NCI-H2196 treated with DMSO at 0.1 percent for 48 hours (cell line): ENCODE results near the gene CHRNA5.
"Not testable (repeated sequence)": the region's sequence is repeated elsewhere in the genome, so short reads cannot be mapped to it uniquely, and the experiment has no call there.

Source experiments
- DNase-seq: peaks from one replicate; lab custom pipeline; 2025; ENCODE audit not compliant: unreplicated experiment; lab: John Stamatoyannopoulos, UW

The CHRNA5 gene

DNA sequence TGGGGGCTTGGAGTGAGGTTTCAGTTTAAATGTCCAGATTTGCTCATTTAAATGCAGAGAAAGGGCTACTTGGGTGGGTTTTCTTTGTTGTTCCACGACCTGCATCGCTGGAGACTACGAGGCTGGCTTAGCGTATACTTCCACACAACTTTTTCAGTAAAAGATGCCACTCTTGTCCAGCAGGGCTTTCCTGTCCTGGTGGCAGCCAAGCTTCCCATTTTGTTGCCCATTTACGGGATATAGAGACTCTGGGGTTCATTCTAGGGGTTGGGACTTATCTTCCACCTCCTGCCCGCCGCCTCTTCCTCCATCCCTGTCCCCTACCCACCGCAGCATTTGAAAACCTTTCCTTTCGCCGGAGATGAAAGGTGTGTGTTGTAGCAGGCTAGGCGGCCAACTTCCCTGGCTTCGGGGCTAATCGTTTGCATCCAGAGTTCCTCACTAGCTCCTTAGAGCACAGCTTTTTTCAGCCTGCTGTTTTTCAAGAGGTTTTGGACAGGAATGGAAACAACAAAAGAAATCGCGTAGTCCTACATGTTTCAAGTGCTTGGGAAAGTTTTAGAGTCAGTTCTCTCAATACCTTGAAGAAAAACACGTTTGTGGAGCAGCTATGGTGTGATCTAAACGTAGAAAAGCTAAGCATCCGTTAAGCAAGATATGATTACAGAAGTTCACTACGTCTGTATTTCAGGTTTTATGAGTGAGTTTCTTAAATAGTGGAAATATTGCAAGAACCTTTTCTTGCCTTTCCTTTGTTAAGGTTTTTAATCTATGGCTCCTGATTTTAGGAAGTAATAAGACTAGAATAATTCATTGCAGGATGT is 843 bp downstream of the CHRNA5 start:
- DNase-seq, result no peak

DNA sequence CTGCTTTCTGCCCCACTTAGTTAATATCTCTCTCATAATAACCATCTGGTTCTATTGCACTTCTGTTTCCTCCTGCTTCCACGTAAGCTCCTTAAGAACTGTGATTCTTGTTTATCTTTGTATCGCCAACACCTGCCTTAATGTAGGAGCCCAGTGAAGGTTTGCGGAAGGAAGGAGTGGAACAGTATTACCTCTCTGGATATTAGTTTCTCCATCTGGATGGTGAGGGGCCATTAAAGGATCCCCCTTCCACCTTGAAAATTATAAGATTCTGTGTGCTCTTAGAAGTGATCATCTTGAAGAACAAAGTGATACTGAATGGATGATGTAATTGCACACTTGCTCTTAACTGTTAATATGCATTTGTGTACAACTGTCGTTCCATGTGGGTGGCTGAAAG is 2.2 kb downstream of the CHRNA5 start:
- no peak for DNase-seq

- DNase-seq, result no peak
Measured at GRCh38 chr15:78570710-78571109, 5.4 kb downstream of the CHRNA5 start.

DNA sequence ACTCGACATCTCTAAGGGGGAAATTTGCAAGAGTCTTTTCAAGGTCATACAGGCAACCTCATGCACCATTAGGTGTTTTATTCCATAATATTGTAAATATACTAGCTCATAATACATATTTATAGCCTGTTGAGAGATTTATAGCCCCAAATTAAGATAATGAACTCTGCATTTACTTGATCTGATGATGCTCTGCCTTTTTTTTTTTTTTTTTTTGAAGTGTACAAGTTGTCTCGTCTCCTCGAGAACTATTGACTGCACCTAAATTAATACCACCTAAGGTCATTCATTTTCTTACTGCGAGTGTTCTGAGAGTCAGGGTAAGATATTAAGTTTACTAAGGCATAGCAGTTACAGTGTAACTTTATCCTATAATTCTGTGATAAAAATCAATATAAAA is 6.1 kb downstream of the CHRNA5 start:
- DNase-seq, result no peak

DNA sequence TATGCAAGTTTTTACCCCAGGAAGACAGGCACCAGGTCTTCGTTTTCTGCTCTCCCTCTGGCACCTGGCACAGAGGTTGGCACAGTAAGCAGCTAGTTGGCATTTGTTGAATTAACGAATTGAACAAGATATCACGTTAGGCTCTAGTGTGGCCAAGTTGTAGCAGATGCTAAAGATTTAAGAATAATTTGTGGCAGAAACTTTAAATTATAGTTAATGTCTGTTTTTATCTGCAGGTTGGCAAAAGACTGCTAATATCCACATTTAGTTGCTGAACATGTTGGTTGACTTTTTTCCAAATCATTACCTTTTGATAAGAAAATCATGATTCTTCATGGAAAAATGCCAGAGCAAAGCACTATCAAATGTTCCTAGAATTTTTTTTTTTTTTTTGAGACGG is 8.1 kb downstream of the CHRNA5 start:
- DNase-seq, result no peak

GRCh38 chr15:78574944-78575343 is 9.6 kb downstream of the CHRNA5 start:
- DNase-seq, result no peak

- DNase-seq, result no peak
Measured at GRCh38 chr15:78597583-78597982, 32.3 kb downstream of the CHRNA5 start.

DNA sequence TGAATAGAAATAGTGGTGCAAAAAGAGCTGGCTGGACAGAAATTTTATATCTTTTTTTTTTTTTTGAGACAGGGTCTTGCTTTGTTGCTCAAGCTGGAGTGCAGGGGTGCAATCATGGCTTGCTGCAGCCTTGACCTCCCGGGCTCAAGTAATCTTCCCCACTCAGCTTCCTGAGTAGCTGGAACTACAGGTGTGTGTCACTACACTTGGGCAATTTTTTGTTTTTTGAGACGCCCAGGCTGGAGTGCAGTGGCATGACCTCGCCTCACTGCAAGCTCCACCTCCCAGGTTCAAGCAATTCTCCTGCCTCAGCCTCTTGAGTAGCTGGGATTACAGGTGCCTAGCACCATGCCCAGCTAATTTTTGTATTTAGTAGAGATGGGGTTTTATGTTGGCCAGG is 33.0 kb downstream of the CHRNA5 start:
- DNase-seq, result no peak

GRCh38 chr15:78599189-78599588 is 33.9 kb downstream of the CHRNA5 start:
- no peak for DNase-seq

DNA sequence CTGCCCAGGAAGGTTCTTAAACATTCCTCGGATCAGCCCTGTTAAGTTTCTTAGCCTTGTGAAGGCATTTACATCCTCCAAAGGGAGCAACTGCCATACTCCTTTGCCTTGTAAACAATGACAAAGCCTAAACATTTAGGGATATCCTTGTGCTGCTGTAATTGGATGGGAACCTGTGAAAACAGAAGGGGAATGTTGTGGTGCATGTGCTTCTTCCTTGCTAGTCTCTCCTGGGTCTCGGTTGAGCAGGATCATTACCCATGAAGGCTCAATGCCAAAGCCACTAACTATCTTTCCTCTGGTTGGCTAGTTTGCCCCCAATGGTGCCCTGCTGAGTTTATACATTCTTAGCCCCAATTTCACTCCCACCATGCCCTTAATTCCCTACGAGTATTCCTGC is 38.1 kb downstream of the CHRNA5 start:
- DNase-seq, result no peak

- no peak for DNase-seq
Measured at GRCh38 chr15:78604420-78604819, 39.1 kb downstream of the CHRNA5 start.

GRCh38 chr15:78605201-78605600 is 39.9 kb downstream of the CHRNA5 start:
- DNase-seq, result no peak

- no peak for DNase-seq
Measured at GRCh38 chr15:78605680-78606079, 40.4 kb downstream of the CHRNA5 start.

DNA sequence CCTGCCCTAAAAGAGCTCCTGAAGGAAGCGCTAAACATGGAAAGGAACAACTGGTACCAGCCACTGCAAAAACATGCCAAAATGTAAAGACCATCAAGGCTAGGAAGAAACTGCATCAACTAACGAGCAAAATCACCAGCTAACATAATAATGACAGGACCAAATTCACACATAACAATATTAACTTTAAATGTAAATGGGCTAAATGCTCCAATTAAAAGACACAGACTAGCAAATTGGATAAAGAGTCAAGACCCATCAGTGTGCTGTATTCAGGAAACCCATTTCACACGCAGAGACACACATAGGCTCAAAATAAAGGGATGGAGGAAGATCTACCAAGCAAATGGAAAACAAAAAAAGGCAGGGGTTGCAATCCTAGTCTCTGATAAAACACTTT is 44.2 kb downstream of the CHRNA5 start:
- not testable (repeated sequence) for DNase-seq

DNA sequence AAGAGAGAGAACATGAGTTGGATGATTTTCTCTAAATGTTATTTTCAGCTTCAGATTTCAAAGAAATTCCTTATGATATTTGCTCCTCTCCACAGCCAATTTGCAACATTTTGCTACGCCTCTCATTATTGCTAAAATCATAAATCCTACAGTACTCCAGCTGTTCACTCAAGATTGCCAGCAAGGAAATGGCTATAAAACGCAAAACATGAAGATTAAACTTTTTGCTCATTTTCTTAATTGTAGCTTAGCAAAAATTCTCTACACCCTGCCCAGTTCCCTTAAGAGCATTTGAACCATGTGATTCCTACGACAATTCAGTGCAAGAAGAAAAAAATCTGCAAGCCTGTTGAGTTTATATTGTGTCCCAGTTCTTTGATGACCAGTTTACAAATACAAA is 48.7 kb downstream of the CHRNA5 start:
- DNase-seq, result no peak

DNA sequence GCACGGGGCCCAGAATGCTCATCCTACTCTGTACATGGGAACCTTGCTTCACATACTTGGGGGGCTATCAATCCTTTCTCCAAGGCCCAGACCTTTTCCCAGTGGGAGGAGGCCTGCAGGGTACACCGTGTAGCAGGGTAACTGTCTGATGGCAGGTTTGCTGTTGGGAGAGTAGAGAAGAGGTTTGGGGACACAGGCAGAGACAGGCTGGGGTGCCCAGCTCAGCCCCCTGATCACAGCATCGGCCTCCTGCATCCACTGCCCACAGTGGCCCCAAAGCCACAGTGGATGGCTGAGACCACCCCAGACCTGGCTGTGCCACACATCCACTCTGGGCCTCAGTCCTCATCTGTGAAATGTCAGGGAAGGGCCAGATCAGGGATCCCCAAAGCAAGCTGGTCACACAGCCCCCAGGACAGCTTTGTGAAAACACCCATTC is 49.9 kb downstream of the CHRNA5 start:
- no peak for DNase-seq

GRCh38 chr15:78616506-78616905 is 51.2 kb downstream of the CHRNA5 start:
- no peak for DNase-seq

- DNase-seq, result no peak
Measured at GRCh38 chr15:78617076-78617475, 51.8 kb downstream of the CHRNA5 start.

DNA sequence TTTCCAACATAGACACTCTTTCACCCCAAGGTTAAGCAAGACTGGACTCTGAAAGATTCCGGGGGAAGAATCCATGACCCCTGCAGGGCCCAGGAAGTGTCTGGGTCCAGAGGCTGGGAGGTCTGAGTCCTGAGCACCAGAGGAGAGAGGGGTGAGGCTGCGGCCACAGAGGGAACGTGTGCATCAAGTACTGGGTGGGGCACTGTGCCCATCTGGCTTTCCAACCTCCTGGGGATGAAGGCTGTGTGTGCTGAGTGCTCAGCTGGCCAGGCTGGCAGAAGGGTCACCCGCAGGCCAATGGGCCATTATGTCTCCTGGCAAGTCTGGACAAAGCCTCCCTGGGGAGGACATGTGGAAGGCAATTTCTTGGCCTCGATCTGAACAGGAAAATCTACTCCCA is 52.2 kb downstream of the CHRNA5 start:
- DNase-seq, result peak; percentile 2

DNA sequence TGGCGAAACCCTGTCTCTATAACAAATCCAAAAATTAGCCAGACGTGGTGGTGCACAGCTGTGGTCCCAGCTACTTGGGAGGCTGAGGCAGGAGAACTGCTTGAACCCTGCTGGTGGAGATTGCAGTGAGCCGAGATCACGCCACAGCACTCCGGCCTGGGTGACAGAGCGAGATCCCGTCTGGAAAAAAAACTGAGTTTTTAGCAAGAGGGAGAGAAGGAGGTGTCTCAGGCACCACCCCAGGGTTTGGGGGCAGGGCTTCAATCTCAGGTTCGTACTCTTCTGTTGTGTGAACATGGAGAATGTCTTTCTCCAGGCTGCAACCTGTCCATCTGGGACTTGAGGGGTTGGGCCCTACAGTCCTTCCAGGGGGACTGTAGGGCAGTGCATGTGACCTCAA is 52.7 kb downstream of the CHRNA5 start:
- no peak for DNase-seq

- peak; percentile 45 for DNase-seq
Measured at GRCh38 chr15:78618490-78618934, 53.2 kb downstream of the CHRNA5 start.

DNA sequence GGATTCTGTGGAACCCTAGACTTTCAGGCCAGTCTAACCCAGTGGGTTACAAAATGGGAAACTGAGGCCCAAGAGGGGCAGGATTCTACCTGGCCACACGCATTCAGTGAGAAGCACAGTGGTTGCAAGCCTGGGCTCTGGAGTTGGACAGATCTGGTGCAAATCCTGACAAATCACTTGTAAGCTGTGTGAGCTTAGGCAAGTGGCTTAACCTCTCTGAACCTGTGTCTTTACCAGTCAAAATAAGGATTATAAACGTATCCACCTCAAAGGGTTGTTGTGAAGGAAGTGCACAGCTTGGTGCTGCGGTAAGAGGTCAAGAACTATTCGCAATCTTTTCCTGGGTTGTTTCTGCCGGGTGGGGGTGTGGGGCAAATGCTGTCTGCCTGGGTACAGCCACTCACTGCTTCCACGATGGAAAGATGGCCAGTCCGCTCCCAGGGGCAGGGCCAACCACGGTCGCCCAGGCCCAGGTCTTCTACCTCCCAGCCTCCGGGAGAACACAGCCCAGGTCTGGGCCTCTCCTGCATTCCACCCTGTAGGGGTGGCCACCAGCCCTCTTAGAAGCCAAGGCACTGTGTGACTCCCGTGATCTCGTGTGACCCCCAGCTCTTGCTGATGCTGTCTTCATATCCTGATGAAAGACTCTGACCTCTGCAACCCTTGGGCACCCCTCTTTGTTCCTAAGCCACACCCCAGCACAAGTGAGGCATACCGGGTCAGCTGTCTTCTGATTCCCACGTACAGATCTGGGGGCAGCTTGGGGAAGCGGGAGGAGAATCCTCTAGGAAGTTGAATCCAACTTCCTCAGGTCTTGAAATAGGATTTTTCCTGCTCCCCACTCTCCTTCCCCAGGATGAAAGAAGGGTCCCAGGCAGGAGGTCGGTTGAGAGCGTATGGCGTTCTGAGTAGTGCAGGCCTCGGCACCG is 54.0 kb downstream of the CHRNA5 start:
- DNase-seq, result no peak
